Testis (tissue), 3 donors: Measurements from ENCODE around the gene USP50. TPM values are rescaled to one million over a fixed set of nuclear protein-coding genes. Genes with fewer than 3 reads are reported as not detected.
"Not testable (repeated sequence)": the region's sequence is repeated elsewhere in the genome, so short reads cannot be mapped to it uniquely, and the experiment has no call there.

Experiments
- DNase-seq: peaks from one replicate; pipeline ENCODE4 v3.0.0-alpha.2; 2019
- H3K27ac ChIP-seq, 2 donors: fragments of 200-600 bp; sonication (generic); one replicate each; pipeline ENCODE4 v1.5.1; 2019
- H3K27me3 ChIP-seq: fragments of 200-600 bp; sonication (generic); one replicate; pipeline ENCODE4 v1.5.1; 2019
- H3K36me3 ChIP-seq: fragments of 200-600 bp; sonication (generic); one replicate; pipeline ENCODE4 v1.5.1; 2017; ENCODE audit warnings: low read depth; ENCODE audit errors: missing control alignments
- H3K4me1 ChIP-seq: fragments of 200-600 bp; sonication (generic); one replicate; pipeline ENCODE4 v1.5.1; 2019
- H3K4me3 ChIP-seq, 2 donors: fragments of 200-600 bp; sonication (generic); one replicate each; pipeline ENCODE4 v1.5.1; 2017 to 2019
- H3K9me3 ChIP-seq: fragments of 200-600 bp; sonication (generic); one replicate; pipeline ENCODE4 v1.5.1; 2017
- CTCF ChIP-seq, 3 experiments: fragments of 450-650 bp in 2 of 3; fragments of 200-600 bp in 1 of 3; sonication (generic) in 1 of 3; IDR thresholded peaks; one replicate each; pipeline ENCODE4 v1.5.1; 2016 to 2019; ENCODE audit warnings: antibody characterized with exemption in 3 of 3, mild to moderate bottlenecking in 2 of 3, moderate library complexity in 1 of 3
- POLR2A ChIP-seq: fragments of 450-650 bp; IDR thresholded peaks from one replicate; pipeline ENCODE4 v1.6.1; 2017; ENCODE audit warnings: antibody characterized with exemption, mild to moderate bottlenecking, moderate library complexity
- WGBS, 2 donors: methylation state at CpG; one replicate each; pipeline ENCODE4 v1.1.5; 2018; 5-methylcytosine and 5-hydroxymethylcytosine counted together
- intact Hi-C: fragments of 100-400 bp; cut with DNase I; formaldehyde crosslinking; loops from one replicate; pipeline ENCODE4 v1.15.1; 2023; ENCODE audit warnings: low total_unique reads
- polyA plus RNA-seq: library from polyadenylated mRNA; stranded (reverse); fragments of 350-450 nt; fragmentation: Illumina TruSeq; extraction: RNeasy Lipid Tissue Mini Kit (QIAGEN cat#74804); gene quantifications from one replicate; pipeline ENCODE4 v1.2.3, GENCODE V29; 2014; ENCODE audit warnings: low read depth, low replicate concordance; ENCODE audit not compliant: insufficient read depth
- total RNA-seq, 2 donors: library from RNA; depleted of rRNA; stranded (reverse); fragments of >200 nt; gene quantifications; one replicate each; pipeline ENCODE4 v1.2.3, GENCODE V29; 2016

The USP50 gene
- total and polyA plus RNA-seq, 3 donors from 2014 or later = 8.7 to 30.4 (median 18.8) TPM

DNA sequence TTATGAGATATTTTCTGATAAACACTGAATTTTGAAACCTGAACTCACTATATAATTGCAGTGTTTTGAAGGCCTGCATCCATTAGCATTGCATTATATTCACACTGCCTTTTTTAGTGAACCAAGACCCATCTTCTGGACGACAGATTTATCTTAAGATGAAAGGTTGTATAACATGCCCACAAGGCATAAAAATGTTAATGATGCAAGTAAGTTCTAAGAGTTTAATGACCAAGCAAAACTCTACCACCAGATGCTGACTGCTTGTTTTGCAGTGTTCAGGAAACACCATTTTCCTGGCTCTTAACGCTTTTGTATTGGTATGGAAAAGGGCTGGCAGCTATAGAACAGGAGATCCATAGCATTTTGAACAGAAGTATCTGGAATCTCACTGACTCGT is 46.1 kb downstream of the USP50 start:
- no peaks in the 10 kb centered on the region for H3K36me3 ChIP-seq
- H3K4me3 ChIP-seq = no peak overlapping the region
- no peaks in the 10 kb centered on the region for H3K9me3 ChIP-seq
- H3K27me3 ChIP-seq = no peaks in the 10 kb centered on the region
- H3K27ac ChIP-seq = no peak overlapping the region
- WGBS, 2 donors = 67 to 71% methylated on average over 3 of the region's 3 CpGs
- intact Hi-C loops = no loop called here
- no peak for DNase-seq
- TF ChIP-seq POLR2A (no peak), CTCF (IDR thresholded peaks at IDR 0.05) (no peak)
- no peaks in the 10 kb centered on the region for H3K4me1 ChIP-seq

- no peak for DNase-seq
- H3K27me3 ChIP-seq = no peaks in the 10 kb centered on the region
- no peak overlapping the region for H3K27ac ChIP-seq
- H3K36me3 ChIP-seq = no peaks in the 10 kb centered on the region
- 91 to 97% methylated on average over 2 of the region's 2 CpGs for WGBS, 2 donors
- H3K4me1 ChIP-seq = no peaks in the 10 kb centered on the region
- TF ChIP-seq POLR2A (no peak), CTCF (IDR thresholded peaks at IDR 0.05) (no peak)
- no peak overlapping the region for H3K4me3 ChIP-seq
- H3K9me3 ChIP-seq = no peaks in the 10 kb centered on the region
- intact Hi-C loops = no loop called here
Observed at GRCh38 chr15:50496692-50497091, 49.8 kb downstream of the USP50 start.

DNA sequence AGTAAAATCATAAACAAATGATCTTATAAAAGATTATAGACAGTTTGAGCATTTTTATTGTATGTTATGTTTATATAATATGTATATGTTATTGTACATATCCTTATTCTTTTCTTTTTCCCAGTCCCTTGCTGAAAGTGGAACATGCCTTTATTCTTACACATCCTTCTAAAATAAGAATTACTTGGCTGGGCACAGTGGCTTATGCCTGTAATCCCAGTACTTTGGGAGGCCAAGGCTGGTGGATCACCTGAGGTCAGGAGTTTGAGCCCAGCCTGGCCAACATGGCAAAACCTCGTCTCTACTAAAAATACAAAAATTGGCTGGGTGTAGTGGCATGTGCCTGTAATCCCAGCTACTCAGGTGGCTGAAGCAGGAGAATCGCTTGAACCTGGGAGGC is 51.9 kb downstream of the USP50 start:
- H3K36me3 ChIP-seq, H3K27me3 ChIP-seq, DNase-seq, H3K9me3 ChIP-seq, H3K4me3 ChIP-seq, H3K27ac ChIP-seq, H3K4me1 ChIP-seq, intact Hi-C loops: not testable (repeated sequence)
- 85 to 88% methylated on average over 2 of the region's 2 CpGs for WGBS, 2 donors

- DNase-seq = no peak
- Histone ChIP-seq H3K9me3 (no peaks in the 10 kb centered on the region), H3K4me1 (no peaks in the 10 kb centered on the region), H3K27me3 (no peaks in the 10 kb centered on the region), H3K27ac (no peak overlapping the region), H3K4me3 (no peak overlapping the region), H3K36me3 (no peaks in the 10 kb centered on the region)
- 83 to 84% methylated on average over 3 of the region's 3 CpGs for WGBS, 2 donors
- TF ChIP-seq CTCF (IDR thresholded peaks at IDR 0.05) (no peak), POLR2A (no peak)
- intact Hi-C loops = no loop called here
Observed at GRCh38 chr15:50493625-50494024, 52.8 kb downstream of the USP50 start.

DNA sequence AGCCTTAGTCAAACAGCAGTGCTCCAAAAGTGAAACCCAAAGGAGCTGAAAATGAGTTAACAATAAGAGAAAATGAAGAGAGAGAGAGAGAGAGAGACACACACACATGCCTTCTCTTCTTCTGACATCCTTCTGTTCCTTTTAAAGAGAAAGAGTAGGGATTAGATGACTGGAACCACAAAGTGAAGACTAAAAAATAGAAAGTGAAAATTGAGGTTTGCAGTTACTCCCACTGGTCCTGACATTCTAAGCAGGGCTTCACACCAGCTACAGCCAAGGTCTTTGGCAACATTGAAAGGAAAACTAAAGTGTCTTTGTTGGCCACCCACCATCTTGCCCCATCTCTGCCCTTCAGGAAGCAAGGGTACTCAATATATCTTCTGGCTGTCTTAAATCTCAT is 59.2 kb downstream of the USP50 start:
- no peak for TF ChIP-seq POLR2A
- no peak for TF ChIP-seq CTCF (IDR thresholded peaks at IDR 0.05)

More for the DNA sequence above, 59.2 kb downstream of the USP50 start:
- Histone ChIP-seq H3K27me3 (no peaks in the 10 kb centered on the region), H3K4me1 (no peaks in the 10 kb centered on the region), H3K9me3 (no peaks in the 10 kb centered on the region), H3K27ac (no peak overlapping the region), H3K36me3 (no peaks in the 10 kb centered on the region), H3K4me3 (no peak overlapping the region)
- DNase-seq = no peak
- intact Hi-C loops = no loop called here
